HG03520 (cell line): ENCODE results near the gene TNRC6C.
"Not testable (repeated sequence)": the region's sequence is repeated elsewhere in the genome, so short reads cannot be mapped to it uniquely, and the experiment has no call there.

Source experiments
- ATAC-seq: cut with Tn5 transposase; IDR thresholded peaks from one replicate; pipeline ENCODE4 v1.9.1; 2021; ENCODE audit warnings: mild to moderate bottlenecking, moderate library complexity; ENCODE audit not compliant: unreplicated experiment

TNRC6C gene

GRCh38 chr17:77930780-77931768, 27.4 kb upstream of the TNRC6C start:
- ATAC-seq: no peak

- ATAC-seq: no peak
Observed at GRCh38 chr17:77933777-77934398, 24.6 kb upstream of the TNRC6C start.

GRCh38 chr17:77935121-77935571, 23.4 kb upstream of the TNRC6C start:
- no peak for ATAC-seq

DNA sequence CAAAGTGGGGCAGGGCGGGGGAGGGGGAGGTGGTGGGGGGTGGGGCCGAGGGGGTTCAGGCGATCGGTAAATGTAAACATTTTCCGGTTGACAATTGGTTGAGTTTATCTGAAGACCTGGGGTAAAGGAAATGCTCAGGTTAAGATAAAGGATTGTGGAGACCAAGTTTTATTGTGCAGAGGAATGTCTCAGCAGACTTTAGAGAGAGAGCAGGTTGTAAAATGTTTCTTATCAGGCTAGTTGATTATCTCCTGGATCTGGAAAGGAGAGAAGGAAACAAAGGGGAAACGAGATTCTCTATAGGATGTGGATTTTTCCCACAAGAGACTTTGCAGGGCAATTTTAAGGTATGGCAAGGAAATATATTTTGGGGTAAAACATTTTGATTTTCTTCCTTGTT, 22.8 kb upstream of the TNRC6C start:
- not testable (repeated sequence) for ATAC-seq

GRCh38 chr17:77936881-77937280, 21.6 kb upstream of the TNRC6C start:
- ATAC-seq: no peak

GRCh38 chr17:77941004-77941403, 17.5 kb upstream of the TNRC6C start:
- ATAC-seq: no peak

DNA sequence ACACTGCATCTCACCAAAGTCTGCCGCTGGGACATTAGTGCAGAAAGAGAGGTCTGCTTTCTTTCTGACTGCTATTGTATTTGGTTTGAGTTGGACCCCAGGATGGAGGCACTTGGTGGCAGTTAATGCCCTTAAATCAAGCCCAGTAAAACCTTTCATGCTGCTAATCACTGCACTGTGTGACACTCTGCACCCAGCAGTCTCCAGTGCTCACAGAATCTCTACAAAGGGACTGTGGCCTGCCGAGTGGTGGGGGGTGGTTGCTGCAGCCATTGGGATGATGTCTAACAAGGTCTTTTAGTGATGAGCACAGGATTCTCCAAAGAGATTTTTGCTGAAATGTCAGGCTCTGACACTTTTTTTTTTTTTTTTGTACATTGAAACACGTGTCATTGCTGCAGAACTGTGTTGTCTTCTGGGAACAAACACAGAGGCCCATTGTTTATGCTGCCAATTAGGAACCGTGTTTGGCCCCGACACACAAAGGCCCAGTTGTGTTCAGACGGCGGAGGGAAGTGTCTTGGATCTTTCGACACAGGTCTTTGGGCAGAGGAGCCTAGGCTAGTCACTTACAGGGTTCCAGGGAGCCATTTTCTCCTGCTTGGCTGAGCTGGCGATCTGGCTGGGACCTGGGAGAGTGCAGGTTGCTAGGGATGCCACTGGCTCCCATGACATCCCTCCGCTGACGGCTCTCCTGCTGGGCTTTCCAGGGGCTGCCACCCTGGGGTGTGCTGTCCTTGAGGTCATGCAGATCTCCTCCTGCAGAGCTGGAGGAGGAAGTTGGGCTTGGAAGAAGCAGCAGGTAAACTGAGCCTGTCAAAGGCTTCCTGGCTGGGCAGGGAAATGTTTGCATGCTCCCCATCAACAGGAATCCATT, 16.2 kb upstream of the TNRC6C start:
- ATAC-seq: no peak

GRCh38 chr17:77943971-77944370, 14.5 kb upstream of the TNRC6C start:
- ATAC-seq: no peak

GRCh38 chr17:77944390-77945222, 13.9 kb upstream of the TNRC6C start:
- no peak for ATAC-seq

- ATAC-seq: no peak
Observed at GRCh38 chr17:77946900-77947645, 11.4 kb upstream of the TNRC6C start.

DNA sequence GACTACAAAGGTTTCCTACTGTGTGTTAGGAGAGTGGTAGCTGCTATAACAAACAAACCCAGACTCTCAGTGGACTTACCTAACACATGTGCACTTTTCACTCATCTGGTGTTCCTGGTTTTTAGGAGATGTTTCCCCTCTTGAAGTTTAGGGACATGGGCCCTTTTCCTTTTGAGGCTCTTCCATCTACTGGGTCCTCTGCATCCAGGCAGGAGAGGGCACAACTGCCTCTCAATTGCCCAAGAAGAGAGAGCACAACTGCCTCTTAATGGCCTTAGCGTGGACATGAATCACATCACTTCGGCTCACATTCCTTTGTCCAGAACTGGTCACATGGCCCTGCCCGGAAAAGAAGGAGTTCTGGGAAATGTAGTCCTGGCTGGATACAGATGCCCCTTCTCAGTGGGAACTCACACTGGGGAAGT, 9.8 kb upstream of the TNRC6C start:
- ATAC-seq: no peak

- no peak for ATAC-seq
Observed at GRCh38 chr17:77951123-77951522, 7.4 kb upstream of the TNRC6C start.

DNA sequence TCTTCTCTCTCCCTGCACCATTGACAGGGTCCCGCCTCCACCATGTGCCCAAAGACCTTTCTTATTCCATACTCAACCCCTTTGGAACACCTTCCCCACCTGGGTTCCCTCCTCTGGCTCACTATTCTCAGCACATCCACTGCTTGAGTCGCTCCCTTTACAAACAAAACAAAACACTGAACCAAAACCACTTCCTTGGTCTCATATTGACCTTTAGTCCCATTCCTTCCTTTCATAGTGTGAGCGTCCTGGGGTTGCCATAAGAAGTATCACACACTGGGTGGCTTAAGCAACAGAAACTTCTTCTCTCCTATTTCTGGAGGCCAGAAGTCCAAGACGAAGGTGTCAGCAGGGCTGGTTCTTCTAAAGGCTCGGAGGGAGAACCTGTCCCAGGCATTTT, 6.1 kb upstream of the TNRC6C start:
- no peak for ATAC-seq

DNA sequence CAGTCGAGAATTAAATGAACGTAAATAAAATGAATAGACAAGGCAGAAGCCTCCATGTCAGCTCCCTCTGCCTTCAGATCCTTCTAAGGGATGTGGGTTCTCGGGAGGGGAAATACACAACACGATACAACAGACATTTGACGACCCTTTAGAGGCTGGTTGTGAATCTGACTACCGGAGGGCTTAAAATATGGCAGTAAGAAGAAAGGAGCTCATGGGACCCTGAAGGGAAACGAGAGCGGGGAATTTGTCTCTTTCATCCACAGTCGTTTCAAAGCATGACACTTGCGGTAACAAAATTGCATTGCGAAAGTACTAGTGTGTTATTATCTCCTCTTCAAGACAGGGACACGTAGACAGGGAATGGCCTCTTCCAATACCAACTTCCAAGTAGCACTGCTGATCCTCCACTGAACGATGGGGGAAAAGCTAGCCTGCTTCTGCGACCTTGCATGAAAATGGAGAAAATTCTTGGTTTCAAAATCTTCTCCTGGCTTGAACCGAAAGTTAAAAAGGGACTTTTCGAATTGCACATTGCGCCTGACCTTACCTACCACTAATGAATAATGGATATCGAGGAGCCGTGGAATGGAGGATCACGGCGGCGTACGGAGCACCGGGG, 1.2 kb upstream of the TNRC6C start:
- ATAC-seq: no peak

GRCh38 chr17:77958716-77959125, 218 bp downstream of the TNRC6C start:
- peak; percentile 11 for ATAC-seq

DNA sequence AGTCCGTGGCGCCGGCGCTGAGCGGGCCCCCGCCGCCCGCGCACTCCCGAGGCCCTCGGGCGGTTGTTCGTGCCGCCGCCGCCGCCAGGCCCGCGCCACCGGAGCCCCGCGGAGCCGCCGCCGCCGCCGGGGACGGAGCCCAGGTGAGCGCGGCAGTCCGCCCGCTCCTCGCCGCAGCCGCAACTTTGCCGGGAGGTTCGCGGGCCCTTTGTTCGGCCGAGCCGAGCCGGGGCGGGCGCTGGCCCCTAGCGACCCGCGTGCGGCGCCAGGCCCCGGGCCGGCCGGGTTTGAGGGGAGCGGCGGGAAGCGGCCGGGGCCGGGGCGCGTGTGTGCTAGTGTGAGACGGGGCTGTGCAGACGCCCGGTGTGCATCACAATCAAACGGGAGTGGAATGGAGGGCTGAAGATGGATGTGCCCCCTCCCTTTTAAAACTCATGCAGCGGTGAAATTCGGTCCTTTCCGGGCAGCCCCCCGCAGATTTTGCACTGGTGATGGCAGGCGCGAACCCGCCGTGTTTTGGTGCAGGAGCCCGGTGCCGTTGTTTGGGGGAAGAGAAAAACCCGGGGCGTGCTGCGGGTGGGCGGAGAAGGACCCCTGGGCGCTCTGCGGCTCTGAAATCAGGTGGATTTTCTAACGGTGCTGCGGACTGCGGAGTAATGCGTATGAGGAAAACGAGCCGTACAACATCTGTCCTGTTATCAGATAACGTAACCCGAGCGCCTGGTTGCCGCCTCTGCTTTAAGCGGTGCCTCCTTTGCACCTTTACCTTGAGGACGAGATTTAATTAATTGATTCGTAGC, 823 bp downstream of the TNRC6C start:
- ATAC-seq: no peak

DNA sequence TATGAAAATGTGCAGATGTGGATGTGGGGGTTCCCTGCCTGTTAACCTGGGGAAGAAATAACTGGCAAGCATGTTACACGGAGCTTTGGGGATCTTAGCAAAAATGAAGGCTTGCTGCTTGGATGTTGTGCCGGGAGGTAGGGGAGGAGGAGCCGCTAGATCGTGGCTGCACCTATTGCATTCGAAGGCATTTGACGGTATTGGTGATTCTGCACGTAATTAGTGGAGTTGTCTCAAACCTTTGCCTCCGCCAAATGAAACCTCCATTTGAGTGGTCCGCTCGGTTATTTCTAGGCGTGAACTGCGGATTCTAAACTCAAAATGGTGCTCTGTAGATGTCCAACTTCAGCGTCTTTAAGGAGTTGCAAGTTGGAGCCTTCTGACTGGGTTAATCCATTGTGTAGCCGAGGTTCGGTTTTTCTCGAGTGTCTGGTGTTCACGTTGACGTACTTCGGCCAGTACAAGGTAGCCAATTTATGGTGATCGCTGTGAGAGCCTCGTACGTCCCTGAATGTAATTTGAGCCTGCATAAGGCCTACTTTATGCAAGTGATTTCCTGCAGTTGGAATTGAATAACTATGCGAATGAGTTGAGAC, 1.5 kb downstream of the TNRC6C start:
- no peak for ATAC-seq

GRCh38 chr17:77961741-77962140, 3.2 kb downstream of the TNRC6C start:
- no peak for ATAC-seq
